Liver (tissue), 9 donors: ENCODE data around the gene EXOC3L1. TPM values are rescaled to one million over a fixed set of nuclear protein-coding genes. Genes with fewer than 3 reads are reported as not detected.
A peak's percentile ranks its signal among the peaks of the same experiment; 100 is the strongest.

ENCODE experiments used
- DNase-seq: peaks from one replicate; pipeline ENCODE4 v3.0.0-alpha.2; 2017; ENCODE audit warnings: low spot score
- H3K27ac ChIP-seq, 2 donors: one replicate each; pipeline ENCODE4 v1.7.0; 2013; ENCODE audit warnings: inconsistent platforms in 2 of 2, low read length in 2 of 2, control low read depth in 1 of 2, low read depth in 1 of 2, mild to moderate bottlenecking in 1 of 2
- H3K27me3 ChIP-seq, 4 donors: one replicate each; pipeline versions ENCODE4 v1.6.1 to v1.7.0; 2013; ENCODE audit warnings: low read length in 3 of 4, inconsistent platforms in 1 of 4, mild to moderate bottlenecking in 1 of 4, moderate library complexity in 1 of 4; ENCODE audit not compliant: control insufficient read depth in 4 of 4, insufficient read depth in 4 of 4
- H3K36me3 ChIP-seq, 4 donors: one replicate each; pipeline versions ENCODE4 v1.6.1 to v1.7.0; 2013; ENCODE audit warnings: low read length in 3 of 4, mild to moderate bottlenecking in 3 of 4, low read depth in 1 of 4, moderate library complexity in 1 of 4; ENCODE audit not compliant: control insufficient read depth in 4 of 4, insufficient read depth in 3 of 4
- H3K4me1 ChIP-seq, 4 donors: one replicate each; pipeline versions ENCODE4 v1.6.1 to v1.7.0; 2013; ENCODE audit warnings: low read length in 3 of 4, mild to moderate bottlenecking in 3 of 4, moderate library complexity in 1 of 4; ENCODE audit not compliant: control insufficient read depth in 4 of 4, insufficient read depth in 4 of 4
- H3K4me3 ChIP-seq, 3 donors: one replicate each; pipeline versions ENCODE4 v1.6.1 to v1.7.0; 2013; ENCODE audit warnings: low read length in 3 of 3, control low read depth in 1 of 3, low read depth in 1 of 3, mild to moderate bottlenecking in 1 of 3
- H3K9ac ChIP-seq, 2 donors: one replicate each; pipeline ENCODE4 v1.7.0; 2013; ENCODE audit warnings: low read length in 2 of 2, mild to moderate bottlenecking in 2 of 2, moderate library complexity in 2 of 2, control low read depth in 1 of 2, low read depth in 1 of 2
- H3K9me3 ChIP-seq, 4 donors: one replicate each; pipeline versions ENCODE4 v1.6.1 to v1.7.0; 2013; ENCODE audit warnings: low read length in 3 of 4; ENCODE audit not compliant: control insufficient read depth in 4 of 4
- CTCF ChIP-seq: fragments of 150-350 bp; IDR thresholded peaks from 2 replicates; pipeline ENCODE4 v1.5.1; 2017; ENCODE audit warnings: improper control_type of control experiment, low read depth, low read length; ENCODE audit not compliant: missing input control
- EGR1 ChIP-seq, 2 donors: IDR thresholded peaks; 2 replicates each; pipeline ENCODE4 v1.6.1; 2016 to 2018; ENCODE audit warnings: antibody characterized with exemption in 2 of 2, low read depth in 2 of 2
- FOXA1 ChIP-seq: IDR thresholded peaks from 2 replicates; pipeline ENCODE4 v1.6.1; 2016; ENCODE audit warnings: antibody characterized with exemption
- FOXA2 ChIP-seq: IDR thresholded peaks from 2 replicates; pipeline ENCODE4 v1.6.1; 2016; ENCODE audit warnings: antibody characterized with exemption
- HNF4A ChIP-seq, 2 donors: conservative IDR thresholded peaks; 2 replicates each; pipeline ENCODE4 v1.6.1; 2016; ENCODE audit warnings: antibody characterized with exemption in 2 of 2, mild to moderate bottlenecking in 2 of 2
- HNF4G ChIP-seq: IDR thresholded peaks from 2 replicates; pipeline ENCODE4 v1.6.1; 2016; ENCODE audit warnings: antibody characterized with exemption
- JUND ChIP-seq, 2 donors: IDR thresholded peaks; 2 replicates each; pipeline ENCODE4 v1.6.1; 2016; ENCODE audit warnings: antibody characterized with exemption in 2 of 2
- NR2F2 ChIP-seq: IDR thresholded peaks from 2 replicates; pipeline ENCODE4 v1.6.1; 2016; ENCODE audit warnings: antibody characterized with exemption
- REST ChIP-seq: IDR thresholded peaks from 2 replicates; pipeline ENCODE4 v1.6.1; 2016; ENCODE audit warnings: antibody characterized with exemption, mild to moderate bottlenecking
- RXRA ChIP-seq, 2 donors: IDR thresholded peaks; 2 replicates each; pipeline ENCODE4 v1.6.1; 2017 to 2018; ENCODE audit warnings: antibody characterized with exemption in 2 of 2, mild to moderate bottlenecking in 1 of 2
- SP1 ChIP-seq: IDR thresholded peaks from 2 replicates; pipeline ENCODE4 v1.6.1; 2018; ENCODE audit warnings: antibody characterized with exemption, mild to moderate bottlenecking
- TAF1 ChIP-seq: conservative IDR thresholded peaks from 2 replicates; pipeline ENCODE4 v1.6.1; 2016; ENCODE audit warnings: antibody characterized with exemption, mild to moderate bottlenecking
- YY1 ChIP-seq: IDR thresholded peaks from 2 replicates; pipeline ENCODE4 v1.6.1; 2016; ENCODE audit warnings: antibody characterized with exemption, mild to moderate bottlenecking
- WGBS: extraction: QIAGEN DNeasy Blood & Tissue Kit; methylation state at CpG from one replicate; pipeline ENCODE4 v1.1.7; 2013; 5-methylcytosine and 5-hydroxymethylcytosine counted together
- polyA plus RNA-seq, 2 donors: library from polyadenylated mRNA; stranded (reverse) in 1 of 2; unstranded in 1 of 2; fragments of 200-250 nt in 1 of 2; fragments of >200 nt in 1 of 2; fragmentation: Nextera tagmentation in 1 of 2; extraction: Ambion mirVana in 1 of 2; gene quantifications; one replicate each; pipeline versions ENCODE4 v1.2.1 to v1.2.3, GENCODE V29; 2013 to 2015
- total RNA-seq, 2 donors: library from RNA; depleted of rRNA; stranded (reverse); fragments of >200 nt; gene quantifications; one replicate each; pipeline ENCODE4 v1.2.3, GENCODE V29; 2014
- TF ChIP-seq, protein P1 (sequence below): IDR thresholded peaks from 2 replicates; pipeline ENCODE4 v1.6.1; 2016; ENCODE audit warnings: antibody characterized with exemption
- TF ChIP-seq, protein P2 (sequence below): IDR thresholded peaks from 2 replicates; pipeline ENCODE4 v1.6.1; 2016; ENCODE audit warnings: antibody characterized with exemption
- TF ChIP-seq, protein P3 (sequence below): IDR thresholded peaks from 2 replicates; pipeline ENCODE4 v1.6.1; 2016; ENCODE audit warnings: antibody characterized with exemption
- donor health status: healthy.
- donor health status: healthy.
- donor health status: healthy.
- donor health status: healthy.
- donor health status: healthy.

EXOC3L1 gene
- total and polyA plus RNA-seq, 4 donors = 1.1 to 3.7 (median 2.8) TPM

DNA sequence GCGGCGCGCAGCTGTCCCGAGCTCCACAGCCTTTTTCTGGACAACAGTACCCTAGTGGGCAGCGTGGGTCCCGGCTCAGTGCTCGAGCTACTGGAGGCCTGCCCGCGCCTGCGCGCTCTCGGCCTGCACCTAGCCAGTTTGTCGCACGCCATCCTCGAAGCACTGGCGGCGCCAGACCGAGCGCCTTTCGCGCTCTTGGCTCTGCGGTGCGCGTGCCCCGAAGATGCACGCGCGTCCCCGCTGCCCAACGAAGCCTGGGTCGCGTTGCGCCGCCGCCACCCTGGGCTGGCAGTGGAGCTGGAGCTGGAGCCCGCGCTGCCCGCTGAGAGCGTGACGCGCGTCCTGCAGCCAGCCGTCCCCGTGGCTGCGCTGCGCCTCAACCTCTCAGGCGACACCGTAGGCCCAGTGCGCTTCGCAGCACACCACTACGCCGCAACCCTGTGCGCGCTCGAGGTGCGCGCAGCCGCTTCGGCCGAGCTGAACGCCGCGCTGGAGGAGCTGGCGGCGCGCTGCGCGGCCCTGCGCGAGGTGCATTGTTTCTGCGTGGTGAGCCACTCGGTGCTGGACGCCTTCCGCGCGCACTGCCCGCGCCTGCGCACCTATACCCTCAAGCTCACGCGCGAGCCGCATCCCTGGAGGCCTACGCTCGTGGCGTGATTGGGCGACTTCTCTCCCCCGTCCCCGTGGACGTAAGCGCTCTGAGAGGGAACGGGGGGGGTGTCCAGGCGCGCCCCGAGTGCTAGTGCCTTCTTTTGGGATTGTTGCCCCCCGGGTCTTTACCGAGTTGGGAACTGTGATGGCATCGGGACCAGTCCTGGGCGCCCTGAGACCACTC, 26.6 kb downstream of the EXOC3L1 start:
- WGBS = 10% methylated on average over 99 of the region's 99 CpGs
- no peaks in the 10 kb centered on the region for H3K27me3 ChIP-seq
- H3K4me3 ChIP-seq = peak overlapping the region in 2 of 3 donors; percentile 3 to 39
- H3K4me1 ChIP-seq = peaks cover 26 to 50% (median 41%) of the 10 kb centered on the region in 4 donors
- H3K9ac ChIP-seq = no peak overlapping the region
- TF ChIP-seq CTCF = no peak
- H3K36me3 ChIP-seq = peaks cover 0 to 2% (median 0%) of the 10 kb centered on the region in 4 donors
- DNase-seq = no peak
- no peak overlapping the region for H3K27ac ChIP-seq
- H3K9me3 ChIP-seq = no peaks in the 10 kb centered on the region

DNA sequence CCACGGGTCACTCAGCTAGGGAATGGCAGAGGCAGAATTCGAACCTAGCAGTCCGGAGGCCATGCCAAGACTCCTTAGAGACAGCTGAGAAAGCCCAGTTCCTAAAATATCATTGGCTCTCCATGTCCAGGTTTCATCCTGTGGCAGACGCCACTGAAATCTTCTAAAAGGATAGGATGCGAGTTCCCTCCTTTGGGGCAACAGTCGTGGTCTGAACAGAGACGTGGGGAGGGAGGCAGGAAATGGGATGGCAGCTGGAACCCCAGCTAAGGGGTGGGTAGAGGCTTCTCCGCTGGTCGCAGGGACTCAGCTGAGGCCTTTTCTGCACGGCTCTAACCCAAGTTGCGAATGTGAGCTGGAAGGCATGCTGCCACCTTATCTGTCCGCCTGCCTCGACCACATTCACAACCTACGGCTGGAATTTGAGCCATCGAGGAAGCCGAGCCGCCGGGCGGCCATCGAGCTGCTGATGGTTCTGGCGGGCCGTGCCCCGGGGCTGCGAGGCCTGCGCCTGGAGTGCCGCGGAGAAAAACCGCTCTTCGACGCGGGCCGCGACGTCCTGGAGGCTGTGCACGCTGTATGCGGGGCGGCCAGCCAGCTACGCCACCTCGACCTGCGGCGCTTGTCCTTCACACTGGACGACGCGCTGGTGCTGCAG, 27.3 kb downstream of the EXOC3L1 start:
- Histone ChIP-seq H3K27me3 (no peaks in the 10 kb centered on the region), H3K9ac (no peak overlapping the region), H3K9me3 (no peaks in the 10 kb centered on the region), H3K27ac (no peak overlapping the region), H3K4me1 (peaks cover 26 to 50% (median 41%) of the 10 kb centered on the region in 4 donors), H3K4me3 (peak overlapping the region in 1 of 3 donors; percentile 39), H3K36me3 (peaks cover 0 to under 1% (median 0%) of the 10 kb centered on the region in 4 donors)
- 36% methylated on average over 44 of the region's 44 CpGs for WGBS
- TF ChIP-seq HNF4G (no peak), SP1 (no peak)
- no peak for DNase-seq

GRCh38 chr16:67161595-67162058, 28.3 kb downstream of the EXOC3L1 start:
- no peak for DNase-seq
- Histone ChIP-seq H3K4me3 (no peak overlapping the region), H3K9ac (no peak overlapping the region), H3K27me3 (no peaks in the 10 kb centered on the region), H3K9me3 (no peaks in the 10 kb centered on the region), H3K4me1 (peaks cover 26 to 52% (median 41%) of the 10 kb centered on the region in 4 donors), H3K27ac (no peak overlapping the region), H3K36me3 (no peaks in the 10 kb centered on the region)
- 76% methylated on average over 25 of the region's 25 CpGs for WGBS
- TF ChIP-seq HNF4A (conservative IDR thresholded peaks at IDR 0.05) (no peak), JUND (IDR thresholded peaks at IDR 0.05) (no peak), FOXA2 (no peak), REST (no peak), CTCF (no peak), TAF1 (no peak), RXRA (IDR thresholded peaks at IDR 0.05) (no peak), SP1 (no peak), HNF4G (no peak), EGR1 (IDR thresholded peaks at IDR 0.05; ENCODE audit: low read depth in 2 of 2) (no peak), YY1 (no peak), FOXA1 (no peak), NR2F2 (no peak)
- TF ChIP-seq, protein P1, sequence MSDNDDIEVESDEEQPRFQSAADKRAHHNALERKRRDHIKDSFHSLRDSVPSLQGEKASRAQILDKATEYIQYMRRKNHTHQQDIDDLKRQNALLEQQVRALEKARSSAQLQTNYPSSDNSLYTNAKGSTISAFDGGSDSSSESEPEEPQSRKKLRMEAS = no peak
- TF ChIP-seq, protein P2, sequence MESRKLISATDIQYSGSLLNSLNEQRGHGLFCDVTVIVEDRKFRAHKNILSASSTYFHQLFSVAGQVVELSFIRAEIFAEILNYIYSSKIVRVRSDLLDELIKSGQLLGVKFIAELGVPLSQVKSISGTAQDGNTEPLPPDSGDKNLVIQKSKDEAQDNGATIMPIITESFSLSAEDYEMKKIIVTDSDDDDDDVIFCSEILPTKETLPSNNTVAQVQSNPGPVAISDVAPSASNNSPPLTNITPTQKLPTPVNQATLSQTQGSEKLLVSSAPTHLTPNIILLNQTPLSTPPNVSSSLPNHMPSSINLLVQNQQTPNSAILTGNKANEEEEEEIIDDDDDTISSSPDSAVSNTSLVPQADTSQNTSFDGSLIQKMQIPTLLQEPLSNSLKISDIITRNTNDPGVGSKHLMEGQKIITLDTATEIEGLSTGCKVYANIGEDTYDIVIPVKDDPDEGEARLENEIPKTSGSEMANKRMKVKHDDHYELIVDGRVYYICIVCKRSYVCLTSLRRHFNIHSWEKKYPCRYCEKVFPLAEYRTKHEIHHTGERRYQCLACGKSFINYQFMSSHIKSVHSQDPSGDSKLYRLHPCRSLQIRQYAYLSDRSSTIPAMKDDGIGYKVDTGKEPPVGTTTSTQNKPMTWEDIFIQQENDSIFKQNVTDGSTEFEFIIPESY = no peak
- TF ChIP-seq, protein P3, sequence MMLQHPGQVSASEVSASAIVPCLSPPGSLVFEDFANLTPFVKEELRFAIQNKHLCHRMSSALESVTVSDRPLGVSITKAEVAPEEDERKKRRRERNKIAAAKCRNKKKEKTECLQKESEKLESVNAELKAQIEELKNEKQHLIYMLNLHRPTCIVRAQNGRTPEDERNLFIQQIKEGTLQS = no peak
